ENCODE data around the gene PRRT4.

DNA sequence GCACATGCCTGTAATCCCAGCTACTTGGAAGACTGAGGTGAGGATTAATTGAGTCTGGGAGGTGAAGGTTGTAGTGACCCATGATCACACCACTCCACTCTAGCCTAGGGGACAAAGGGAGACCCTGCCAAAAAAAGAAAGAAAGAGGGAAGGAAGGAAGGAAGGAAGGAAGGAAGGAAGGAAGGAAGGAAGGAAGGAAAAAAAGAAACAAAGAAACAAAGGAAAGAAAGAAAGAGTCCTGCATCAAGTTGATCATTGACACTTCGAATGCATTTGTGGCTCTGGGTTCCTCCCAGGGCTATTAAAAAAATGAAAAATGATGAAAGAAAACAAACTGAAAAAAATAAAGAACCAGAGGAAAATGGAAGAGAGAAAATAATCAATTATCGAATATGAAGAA, 3.9 kb upstream of the PRRT4 start:
- TF ChIP-seq, protein P1, sequence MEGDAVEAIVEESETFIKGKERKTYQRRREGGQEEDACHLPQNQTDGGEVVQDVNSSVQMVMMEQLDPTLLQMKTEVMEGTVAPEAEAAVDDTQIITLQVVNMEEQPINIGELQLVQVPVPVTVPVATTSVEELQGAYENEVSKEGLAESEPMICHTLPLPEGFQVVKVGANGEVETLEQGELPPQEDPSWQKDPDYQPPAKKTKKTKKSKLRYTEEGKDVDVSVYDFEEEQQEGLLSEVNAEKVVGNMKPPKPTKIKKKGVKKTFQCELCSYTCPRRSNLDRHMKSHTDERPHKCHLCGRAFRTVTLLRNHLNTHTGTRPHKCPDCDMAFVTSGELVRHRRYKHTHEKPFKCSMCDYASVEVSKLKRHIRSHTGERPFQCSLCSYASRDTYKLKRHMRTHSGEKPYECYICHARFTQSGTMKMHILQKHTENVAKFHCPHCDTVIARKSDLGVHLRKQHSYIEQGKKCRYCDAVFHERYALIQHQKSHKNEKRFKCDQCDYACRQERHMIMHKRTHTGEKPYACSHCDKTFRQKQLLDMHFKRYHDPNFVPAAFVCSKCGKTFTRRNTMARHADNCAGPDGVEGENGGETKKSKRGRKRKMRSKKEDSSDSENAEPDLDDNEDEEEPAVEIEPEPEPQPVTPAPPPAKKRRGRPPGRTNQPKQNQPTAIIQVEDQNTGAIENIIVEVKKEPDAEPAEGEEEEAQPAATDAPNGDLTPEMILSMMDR (IDR thresholded peaks at IDR 0.05; ENCODE audit: low read length), result no peak
- no peak for TF ChIP-seq EZH2 (IDR thresholded peaks at IDR 0.05; ENCODE audit: borderline replicate concordance, low read length)
